Spleen (tissue), 7 donors: ENCODE data around the gene GNG7.

Source experiments
- CTCF ChIP-seq, 11 experiments: fragments of 200-600 bp in 7 of 11; fragments of 450-650 bp in 4 of 11; sonication (generic) in 4 of 11; IDR thresholded peaks in 8 of 11; conservative IDR thresholded peaks in 3 of 11; 1 replicate in 7 of 11; 2 replicates in 4 of 11; pipeline versions ENCODE4 v1.4.0 to v1.8.0; 2016 to 2021; ENCODE audit warnings: antibody characterized with exemption in 11 of 11, inconsistent platforms in 4 of 11, mild to moderate bottlenecking in 1 of 11
- POLR2AphosphoS5 ChIP-seq, 3 donors: sonication (generic); formaldehyde crosslinking; IDR thresholded peaks; one replicate each; pipeline ENCODE4 v1.5.1; 2017; ENCODE audit warnings: antibody characterized with exemption in 3 of 3
- donor health status: DM: no; HTN: no; CAD: no; lungs with moderate emphysema.
- donor health status: DM: no; HTN: no; CAD: no.
- donor health status: DM: no; HTN: no; CAD: no.

- peak in 2 of 11 experiments; percentile 0 to 1 for TF ChIP-seq CTCF (IDR thresholded peaks at IDR 0.05 in 8 of 11, conservative IDR thresholded peaks at IDR 0.05 in 3 of 11)
- TF ChIP-seq POLR2AphosphoS5 (IDR thresholded peaks at IDR 0.05): no peak
These were observed 37.8 kb upstream of the GNG7 start for GRCh38 chr19:2740314-2740656.
